Measurements from ENCODE around the gene DMRTB1.

DMRTB1 gene

DNA sequence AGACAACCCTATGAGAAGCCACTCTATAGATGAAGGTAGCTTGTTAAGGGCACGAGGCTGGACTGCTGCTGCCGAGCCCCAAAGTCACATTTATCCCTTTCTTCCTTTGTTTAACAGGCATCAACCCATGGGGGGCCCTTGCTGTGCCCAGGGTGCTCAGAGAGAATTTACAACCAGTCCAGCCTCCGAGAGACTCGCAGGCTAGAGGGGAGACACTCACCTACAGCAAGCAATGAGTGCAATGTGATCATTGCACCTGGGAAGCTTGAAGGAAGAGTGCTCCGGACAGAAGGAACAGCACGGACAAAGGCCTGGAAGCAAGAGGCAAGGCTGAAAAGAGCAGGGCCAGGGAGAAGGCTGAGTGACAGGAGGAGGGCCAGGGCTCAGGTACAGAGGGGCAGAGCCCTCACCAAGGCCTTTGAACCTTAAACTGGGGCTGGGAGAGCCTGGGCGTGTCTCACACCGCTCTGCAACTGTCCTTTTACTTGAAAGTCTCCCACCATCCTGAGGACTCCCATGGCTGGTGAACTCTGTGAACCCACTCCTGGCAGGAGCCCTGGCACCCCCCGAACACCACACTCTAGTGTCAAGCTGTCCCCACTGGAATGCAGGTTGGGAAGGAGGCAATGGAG is 27.3 kb downstream of the DMRTB1 start:
- DNase-seq (ENCODE audit: low spot score), result no peak

DNA sequence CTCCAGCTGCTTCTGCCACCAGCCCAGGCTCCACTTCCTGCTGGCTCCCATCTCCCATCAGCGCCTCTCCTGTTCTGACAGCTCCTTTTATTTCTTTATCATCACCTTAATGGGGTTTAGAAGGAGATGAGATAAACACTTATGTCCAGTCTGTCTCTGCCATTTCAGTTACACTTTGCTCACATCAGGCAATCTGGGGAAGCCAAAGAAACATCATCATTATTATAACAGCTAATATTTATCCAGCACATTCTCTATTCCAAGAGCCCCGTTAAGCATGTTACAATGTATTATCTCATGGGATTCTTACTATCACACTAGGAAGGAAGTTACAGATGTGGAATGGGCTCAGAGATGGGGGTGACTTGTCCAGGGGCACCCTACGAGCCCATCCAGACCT is 31.2 kb downstream of the DMRTB1 start:
- no peak for DNase-seq (ENCODE audit: low spot score)

DNA sequence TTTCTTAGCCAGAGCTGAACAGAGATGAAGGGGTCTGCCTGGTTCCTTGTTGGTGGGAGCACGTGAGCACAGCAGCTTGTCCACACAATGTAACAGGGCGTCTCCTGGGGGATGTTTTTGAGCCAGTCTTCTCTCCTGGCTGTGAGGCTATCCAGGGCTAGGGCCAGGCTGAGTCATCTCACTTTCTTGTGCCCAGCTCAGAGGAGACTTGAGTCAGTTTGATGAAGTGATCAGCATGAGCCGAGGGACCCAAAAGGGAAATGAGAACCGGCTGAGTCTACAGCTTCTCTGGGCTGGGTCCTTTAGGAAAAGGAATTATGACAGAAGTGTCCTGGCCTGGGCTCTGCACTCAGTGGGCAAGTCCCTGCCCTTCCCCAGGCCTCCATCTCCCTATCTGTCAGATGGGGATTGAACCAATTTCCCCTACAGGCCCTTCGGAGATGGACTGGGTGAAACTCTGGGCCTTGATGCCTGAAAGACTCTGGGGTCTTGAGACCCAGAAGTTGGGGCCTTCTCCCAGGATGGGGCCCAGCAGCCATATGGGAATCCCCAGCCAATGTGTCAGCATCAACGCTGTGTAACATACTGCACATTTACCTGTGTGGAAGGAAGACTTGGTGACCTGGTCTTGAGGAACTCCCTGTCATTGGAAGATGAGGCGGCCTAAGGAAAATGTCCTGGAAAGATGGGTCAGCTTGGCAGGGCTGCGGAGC is 36.6 kb downstream of the DMRTB1 start:
- DNase-seq (ENCODE audit: low spot score), result no peak

DNA sequence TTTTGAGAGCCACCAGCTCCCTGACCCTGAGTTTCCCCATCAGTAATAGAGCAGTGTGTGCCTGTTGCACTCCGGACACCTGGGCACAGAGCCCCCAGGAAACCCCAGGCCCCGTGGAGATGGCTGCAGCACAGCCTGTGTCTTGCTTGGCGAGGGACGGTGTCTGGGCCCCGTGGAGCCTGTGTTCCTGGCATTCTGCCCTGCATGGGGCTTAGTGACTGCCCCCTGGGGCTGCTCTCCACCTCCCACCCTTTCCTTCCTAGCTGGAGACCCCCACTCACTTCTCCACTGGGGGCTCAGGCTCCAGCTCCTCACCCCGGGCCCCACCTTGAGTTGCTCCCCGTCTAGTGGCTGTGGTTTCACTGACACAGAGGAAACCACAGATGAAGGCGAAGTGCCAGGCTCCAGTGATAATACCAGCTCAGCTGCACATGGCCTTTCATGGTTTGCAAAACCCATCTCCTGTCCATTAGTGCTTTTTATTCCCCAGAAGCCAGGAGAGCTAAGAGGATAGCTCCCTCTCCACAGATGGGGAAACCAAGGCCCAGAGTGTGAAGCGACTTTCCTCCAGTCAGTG is 39.4 kb downstream of the DMRTB1 start:
- DNase-seq (ENCODE audit: low spot score), result no peak

DNA sequence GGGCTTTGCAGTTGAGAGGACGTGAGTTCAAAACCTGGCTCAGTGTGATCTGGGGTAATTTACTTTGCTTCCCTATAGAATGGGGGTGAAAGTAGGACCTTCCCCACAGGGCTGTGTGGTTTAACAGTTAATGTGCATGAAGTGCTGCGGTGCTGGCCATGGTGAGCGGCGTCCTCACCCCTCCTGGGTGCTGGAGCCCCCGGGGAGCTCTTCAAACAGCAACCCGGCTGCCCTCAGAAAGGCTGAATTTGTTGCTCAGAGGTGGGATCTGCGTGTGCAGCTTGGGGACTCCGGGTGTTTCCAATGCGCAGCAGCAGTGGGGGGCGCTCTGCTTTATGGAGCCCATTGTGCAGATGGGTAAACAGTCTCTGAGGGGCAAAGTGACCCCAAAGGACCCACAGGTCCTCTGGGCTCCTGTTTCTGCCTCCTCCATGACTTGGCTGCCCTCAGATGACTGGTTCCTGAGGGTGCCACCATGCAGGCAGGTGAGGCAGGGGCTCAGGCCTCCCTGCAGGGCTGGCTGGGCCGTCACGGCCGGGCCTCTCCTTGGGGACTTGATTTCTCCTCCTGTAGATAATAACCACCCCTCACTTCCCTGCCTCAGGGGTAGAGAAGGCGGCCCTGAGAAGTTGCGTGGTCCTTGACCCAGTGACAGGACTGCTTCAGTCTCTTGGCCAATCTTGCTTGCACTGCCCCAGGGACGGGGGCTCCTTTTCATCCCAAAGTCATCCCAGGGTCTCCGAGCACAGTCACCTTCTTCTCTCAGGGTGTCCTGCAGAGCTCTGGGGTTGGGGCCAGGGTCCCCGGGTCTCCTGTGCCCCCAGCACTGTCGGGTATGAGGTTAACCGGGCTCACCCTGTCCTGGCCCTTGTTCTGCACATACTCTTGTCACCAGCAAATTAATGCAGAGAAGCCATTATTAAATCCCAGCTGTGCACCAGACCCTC is 40.3 kb downstream of the DMRTB1 start:
- DNase-seq (ENCODE audit: low spot score), result no peak

DNA sequence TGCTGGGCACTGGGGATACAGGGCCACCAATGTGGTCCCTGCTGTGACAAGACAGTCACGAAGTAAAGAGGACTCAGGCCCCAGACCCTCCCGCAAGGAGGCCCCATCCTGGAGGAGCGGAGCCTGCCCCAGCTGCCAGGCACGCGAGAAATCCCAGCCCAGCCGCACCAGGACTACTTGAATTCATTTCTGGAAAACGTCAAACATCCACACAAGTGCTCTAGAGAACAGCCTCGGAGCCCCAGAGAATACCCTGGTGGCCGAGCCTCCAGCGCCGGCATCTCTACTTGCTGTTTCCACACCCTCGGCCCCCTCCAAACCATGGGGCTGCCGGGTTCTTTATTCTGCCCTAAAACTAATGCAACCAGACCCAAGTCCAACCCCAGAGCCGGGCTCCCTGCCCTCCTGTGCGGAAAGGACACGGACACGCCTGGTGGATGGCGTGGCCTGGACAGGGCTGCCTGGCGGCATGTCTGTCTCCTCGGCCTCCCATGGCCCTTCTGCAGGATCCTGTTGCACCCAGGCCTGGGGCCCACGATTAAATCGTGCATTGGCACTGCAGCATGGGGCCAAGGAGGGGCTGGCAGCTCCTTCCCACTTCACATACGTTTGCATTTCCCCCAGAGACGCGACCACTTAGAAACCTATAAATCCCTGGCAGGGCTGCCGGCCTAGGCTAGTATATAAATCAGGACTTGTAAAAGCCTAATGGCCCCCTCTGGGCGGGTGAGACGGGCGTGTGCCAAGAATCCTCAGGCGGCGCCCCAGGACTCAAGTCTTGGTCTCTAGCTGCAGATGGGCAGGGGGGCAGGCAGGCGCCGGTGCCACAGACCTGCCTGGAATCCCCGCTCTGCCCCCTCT is 41.2 kb downstream of the DMRTB1 start:
- no peak for DNase-seq (ENCODE audit: low spot score)

DNA sequence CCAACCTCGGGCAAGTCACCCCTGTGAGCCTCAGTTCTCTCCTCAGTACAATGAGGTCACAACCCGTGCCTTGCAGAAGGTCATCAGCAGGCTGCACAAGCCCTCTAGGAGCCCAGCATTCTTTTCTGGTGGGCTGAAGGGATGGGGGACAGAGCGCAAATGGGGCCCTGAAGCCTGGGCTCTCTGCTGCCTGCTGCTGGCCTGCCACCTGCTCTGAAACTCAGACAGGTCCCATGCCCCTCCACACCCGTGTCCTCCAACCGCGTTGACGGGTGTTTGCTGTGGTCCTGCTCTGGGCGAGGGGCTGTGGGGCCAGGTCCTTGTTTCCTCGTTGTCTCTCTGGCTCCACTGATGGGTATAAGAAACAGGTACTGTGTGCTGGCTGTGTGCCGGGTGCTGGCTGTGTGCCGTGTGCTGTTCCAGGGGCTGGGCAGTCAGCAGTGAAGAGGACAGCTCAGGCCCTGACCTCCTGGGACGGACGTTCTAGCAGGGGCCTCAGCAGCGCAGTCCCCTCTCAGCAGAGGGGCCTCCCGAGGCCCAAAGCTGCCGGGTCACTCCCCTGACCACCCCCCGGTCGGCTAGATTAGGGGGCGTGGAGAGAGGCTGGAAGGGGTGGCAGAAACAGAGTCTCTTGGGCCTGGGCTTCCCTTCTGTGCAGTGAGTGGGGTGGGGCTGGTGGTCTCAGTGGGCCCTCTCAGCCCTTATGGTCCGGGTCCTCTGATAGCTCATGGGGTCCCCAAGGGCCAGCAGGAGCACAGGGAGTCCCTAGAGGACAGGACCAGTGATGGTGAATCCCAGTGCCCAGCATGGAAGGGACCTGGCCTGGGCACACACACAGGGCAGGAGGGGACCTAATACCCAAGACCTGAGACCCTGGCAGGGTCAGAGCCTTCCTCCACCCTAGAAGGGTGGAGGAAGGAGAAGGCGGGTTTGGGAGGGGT is 42.1 kb downstream of the DMRTB1 start:
- DNase-seq (ENCODE audit: low spot score), result no peak

DNA sequence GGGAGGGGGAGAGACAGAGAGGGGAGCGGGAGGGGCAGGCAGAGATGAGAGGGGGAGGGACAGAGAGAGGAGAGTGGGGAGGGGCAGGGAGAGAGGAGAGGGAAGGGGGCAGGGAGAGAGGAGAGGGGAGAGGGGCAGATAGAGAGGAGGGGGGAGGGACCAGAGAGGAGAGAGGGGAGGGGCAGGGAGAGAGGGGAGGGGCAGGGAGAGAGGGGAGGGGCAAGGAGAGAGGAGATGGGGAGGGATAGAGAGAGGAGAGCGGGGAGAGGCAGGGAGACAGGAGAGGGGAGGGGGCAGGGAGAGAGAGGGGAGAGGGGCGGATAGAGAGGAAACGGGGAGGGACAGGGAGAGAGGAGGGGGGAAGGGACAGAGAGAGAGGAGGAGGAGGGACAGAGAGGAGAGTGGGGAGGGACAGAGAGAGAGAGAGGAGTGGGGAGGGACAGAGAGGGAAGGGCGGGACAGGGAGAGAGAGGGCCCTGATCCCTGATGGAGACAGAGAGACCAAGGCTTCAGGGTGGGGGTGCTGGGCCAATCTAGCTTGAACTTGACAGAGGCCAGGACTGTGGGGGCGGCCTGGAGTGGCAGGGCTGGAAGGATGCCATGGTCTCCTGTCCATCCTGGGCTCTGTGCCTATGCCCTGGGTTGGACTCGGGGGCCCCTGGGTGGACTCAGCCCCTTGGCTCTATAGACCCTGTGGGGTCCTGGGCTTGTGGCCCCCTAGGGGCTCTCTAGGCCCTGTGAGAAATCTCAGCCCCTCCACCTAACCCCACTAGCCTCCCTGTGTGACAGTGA is 43.6 kb downstream of the DMRTB1 start:
- DNase-seq (ENCODE audit: low spot score), result no peak

DNA sequence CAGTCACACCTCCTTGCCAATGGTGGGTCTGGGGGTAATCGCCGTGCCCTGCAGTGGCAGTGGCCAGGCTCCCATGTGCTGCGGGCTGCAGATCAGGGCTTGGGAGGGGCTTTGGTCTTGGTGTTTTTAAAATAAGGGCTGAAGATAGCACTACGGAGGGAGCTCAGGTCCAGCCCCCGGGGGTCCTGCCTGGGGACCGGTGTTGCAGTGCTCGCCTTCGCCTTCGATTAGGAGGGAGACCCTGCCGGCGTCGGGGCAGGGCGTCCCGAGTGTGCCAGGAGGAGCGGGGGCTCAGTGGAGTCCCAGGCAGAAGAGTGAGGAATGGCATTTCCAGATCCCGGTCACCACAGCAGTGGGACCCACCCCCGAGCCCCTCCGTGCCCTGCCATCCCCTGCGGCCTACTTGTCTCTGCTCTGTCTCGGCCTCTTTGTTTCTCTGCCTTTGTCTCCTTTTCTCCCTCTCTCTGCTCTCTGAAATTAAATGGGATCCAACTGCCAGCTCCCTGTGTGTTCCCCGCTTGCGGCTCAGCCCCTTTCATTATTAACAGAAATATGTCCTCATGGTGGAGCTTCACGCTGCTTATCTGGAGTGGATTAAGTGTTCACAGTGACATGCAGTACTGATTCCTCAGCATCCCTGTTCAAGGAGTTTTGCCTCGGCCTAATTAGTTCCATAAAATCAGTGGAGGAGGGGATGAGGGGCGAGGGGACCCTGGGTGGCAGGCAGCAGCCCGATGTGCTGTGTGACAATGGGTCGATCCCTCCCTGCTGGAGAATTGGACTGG is 44.4 kb downstream of the DMRTB1 start:
- DNase-seq (ENCODE audit: low spot score), result no peak

DNA sequence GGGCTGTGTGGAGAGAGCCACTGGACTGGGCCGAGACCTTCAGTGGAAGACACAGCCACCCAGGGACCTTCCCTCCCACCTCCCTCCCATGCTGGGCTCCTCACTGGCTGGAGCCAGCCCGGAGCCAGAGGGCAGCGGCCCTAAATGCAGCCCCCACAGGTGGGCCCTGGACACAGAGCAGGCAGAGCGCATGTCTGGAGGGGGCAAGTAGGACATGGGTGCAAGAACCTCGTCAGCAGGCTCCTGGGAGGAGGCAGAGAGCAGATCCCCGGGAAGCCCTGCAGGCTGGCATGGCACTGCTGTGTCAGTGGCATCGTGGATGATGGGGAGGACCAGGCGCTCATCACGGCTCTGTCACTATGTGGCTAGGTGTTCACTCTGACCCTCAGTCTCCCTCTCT is 45.7 kb downstream of the DMRTB1 start:
- no peak for DNase-seq (ENCODE audit: low spot score)

DNA sequence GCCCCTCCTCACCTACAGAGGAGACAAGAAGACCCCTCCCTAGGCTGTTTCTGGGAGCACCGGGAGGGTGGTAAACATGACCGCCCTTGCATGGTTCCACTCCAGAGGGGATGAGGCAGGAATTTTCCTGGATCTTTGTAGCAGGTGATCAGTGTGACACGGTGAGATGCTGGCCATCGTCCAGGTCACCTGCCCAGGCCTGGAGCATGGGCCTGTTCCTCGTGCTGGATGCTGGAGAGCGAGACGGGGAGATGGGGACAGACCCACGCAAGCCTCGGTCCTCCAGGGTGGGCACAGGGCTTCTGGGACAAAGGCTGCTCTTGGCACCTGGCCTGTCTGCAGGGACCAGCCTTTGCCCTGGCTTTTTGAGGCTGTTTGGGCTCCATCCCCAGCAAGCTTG is 46.2 kb downstream of the DMRTB1 start:
- DNase-seq (ENCODE audit: low spot score), result no peak

DNA sequence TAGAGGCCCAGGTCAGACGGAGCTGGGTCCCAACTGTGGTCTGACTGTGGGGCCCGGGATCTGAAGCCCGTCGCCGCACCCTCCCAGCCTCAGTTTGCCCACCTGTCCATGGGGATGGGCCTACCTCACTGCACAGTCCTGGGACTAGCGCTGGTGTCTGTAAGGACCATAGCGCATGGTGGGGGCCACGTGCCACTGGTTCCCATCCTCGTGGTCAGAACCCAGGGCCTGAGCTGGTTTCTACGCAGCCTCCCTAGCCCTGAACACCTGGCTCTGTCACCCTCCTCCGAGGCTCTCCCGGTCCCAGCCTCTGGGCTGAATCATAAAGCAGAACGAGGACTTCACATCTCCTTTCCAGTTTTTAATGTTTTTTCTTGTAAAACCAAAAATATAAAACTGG is 46.7 kb downstream of the DMRTB1 start:
- no peak for DNase-seq (ENCODE audit: low spot score)

DNA sequence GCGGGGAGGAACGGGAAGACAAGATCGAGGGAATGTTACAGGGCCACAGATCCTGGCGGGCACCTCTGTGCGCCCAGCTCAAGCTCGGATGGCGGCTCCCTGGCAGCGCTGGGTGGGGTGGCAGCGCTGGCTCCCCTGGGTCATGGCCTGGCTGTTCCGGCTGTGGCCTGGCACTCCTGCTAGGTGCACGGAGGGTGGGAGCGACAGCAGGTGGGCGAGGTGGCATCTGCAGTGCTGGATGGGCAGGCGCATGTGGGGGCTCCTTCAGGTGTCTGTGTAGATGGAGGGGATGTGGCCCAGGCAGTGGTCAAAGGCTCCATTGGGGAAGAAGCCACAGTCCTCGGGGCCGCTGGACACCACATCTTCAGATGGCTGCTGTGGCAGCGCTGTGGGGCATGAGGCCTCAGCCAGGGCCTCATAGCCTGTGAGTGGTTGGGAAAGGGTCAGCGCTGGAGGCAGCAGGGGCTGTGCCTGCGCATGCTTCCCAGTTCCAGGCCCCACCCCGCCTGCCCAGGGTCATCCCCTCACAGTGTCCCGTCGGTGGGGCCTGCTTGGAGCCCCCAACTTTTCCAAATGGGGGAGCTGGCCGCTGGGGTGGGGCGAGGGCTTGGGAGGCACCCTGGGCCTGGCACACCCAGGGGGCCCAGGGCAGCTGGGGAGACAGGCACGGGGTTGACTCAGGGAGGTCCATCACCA is 47.3 kb downstream of the DMRTB1 start:
- no peak for DNase-seq (ENCODE audit: low spot score)

DNA sequence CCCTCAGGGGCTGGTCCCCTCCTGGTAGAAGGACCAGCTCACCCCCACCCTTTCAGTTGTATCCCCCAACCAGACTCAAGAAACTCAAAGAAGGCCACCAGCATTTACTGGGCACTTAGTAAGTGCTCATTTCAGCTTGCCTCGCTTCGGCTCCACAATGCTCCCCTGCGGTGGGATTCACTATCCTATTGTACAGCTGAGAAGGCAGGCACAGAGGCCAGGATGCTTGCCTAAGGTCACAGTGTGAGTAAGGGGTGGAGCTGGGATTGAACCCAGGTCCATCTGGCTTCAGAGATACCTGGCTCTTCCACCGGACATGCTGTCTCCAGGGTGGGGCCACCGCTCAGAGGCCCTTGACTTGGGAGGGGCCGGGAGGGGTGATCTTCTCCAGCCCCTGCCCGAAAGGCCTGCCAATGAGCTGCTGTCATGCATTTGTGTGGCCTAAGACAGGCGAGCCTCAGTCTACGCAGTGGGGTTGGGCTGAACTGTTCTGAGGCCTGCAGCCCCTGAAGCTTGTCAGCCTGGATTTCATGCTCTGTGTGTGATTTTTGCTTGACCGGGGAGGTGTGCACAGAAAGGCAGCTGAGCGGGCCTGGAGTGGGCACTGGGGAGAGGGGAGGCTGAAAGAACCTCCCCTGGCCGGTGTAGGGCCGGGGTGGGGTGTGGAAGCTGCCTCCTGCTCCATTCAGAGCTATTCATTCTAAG is 48.1 kb downstream of the DMRTB1 start:
- DNase-seq (ENCODE audit: low spot score), result no peak

DNA sequence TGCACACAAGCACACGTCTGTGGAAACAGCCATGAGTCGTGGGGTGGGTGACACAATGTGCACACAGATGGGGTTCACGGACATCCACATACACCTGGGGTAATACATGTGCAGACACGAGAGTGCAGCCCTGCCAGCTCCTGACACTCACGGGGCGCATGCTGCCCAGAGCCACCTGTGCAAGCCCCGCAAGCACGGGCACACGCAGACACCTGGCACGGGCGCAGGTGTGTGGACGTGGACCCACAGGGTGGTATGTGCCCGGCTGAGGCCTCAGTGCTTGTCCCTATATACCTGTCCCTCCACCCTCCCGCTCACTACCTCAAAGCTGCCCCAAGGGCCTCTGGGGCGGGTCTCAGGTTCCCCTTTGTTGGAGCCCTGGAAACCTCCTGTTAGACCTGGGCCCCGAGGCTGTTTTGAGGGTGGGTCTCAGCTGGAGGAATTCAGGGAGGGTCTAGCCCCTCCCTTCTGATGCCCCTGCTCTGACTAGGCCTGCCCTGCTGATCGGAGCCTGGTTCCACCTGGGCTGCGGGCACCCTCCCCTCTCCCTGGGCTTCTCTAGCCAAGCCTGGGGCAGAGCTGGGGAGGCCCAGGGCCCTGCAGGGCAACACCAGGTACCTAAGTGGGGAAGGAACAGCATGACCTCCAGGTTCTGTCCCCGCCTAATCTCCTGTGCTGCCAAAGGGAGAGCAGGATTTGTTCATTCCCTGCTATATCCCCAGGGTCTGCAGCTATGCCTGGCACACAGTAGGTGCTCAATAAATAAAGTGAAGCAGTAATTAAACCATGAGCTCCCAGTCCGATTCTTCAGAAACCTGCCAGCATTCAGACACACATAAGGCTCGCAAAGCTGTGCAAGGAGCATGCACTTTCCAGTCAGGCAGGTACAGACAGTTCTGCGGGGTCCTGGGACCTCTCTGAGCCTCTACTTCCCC is 49.1 kb downstream of the DMRTB1 start:
- DNase-seq (ENCODE audit: low spot score), result no peak

DNA sequence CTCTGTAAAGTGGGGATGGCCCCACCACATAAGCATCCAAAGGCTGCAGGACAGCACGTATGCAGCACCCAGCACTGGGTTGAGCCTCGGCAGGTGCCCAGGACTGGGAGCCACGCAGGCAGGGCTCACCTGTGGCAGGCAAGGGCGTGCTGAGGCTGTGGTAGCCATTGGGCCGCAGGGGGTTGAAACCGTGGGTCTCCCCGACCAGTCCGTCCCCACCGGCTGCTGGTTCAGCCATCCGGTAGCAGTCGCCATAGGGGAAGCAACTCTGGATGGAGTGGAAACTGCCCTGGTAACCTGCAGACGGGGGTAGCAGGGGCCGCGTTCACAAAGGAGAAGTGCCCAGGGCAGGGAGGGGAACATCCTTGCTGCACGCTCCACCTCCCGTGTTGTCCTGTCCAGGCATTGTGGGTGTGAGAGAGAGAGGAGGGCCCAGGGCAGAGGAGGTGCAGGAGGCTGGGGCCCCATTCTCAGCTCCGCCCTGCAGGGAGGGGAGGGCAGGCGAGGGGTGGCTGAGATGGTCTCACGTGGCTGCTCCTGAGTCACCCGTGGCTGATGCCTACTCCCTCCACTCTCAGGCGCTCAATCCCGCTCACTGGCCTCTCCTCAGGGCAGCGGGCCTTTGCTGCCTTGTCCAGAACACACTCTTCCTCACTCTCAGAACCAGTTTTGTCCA is 49.9 kb downstream of the DMRTB1 start:
- no peak for DNase-seq (ENCODE audit: low spot score)

Measured in germinal center (tissue), 1 donor.